Fibroblast of peridontal ligament (primary cell): ENCODE measurements around the gene MRPL23.

Source experiments
- DNase-seq: peaks from one replicate; pipeline ENCODE4 v3.0.0-alpha.2; 2010; ENCODE audit errors: extremely low read depth

The MRPL23 gene

DNA sequence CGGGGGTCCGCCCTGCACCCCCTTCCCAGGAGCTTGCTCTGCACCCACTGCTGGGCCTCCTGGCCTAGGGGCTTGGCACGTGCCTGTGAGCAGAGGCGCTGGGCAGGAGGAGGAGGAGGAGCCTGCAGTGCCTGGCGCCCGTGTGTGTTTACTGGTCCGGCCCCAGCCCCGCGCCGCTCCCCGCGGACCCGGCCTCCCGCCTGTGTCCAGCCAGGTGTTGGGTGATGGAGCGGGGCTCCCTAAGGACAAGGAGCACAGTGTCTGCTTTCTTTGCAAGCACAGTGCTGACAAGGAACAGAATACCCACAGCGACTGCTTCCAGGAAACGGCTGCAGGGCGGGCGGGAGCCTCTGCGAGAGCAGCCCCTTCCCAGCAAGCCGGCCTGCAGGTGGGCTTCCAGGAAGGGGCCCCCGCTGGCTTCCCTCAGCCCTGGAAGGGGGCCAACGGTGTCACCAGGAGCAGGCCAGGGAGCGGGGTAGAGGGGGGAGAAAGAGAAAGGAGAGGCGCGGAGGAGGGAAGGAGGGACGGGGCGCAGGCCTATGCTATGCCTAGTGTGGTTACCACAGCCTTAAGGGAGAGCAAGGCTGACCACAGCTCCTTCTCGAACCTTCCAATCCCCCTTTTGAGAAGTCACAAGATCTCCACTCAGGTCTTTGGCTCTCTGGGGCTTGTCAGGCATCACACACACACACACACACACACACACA, 43.9 kb downstream of the MRPL23 start:
- no peak for DNase-seq

DNA sequence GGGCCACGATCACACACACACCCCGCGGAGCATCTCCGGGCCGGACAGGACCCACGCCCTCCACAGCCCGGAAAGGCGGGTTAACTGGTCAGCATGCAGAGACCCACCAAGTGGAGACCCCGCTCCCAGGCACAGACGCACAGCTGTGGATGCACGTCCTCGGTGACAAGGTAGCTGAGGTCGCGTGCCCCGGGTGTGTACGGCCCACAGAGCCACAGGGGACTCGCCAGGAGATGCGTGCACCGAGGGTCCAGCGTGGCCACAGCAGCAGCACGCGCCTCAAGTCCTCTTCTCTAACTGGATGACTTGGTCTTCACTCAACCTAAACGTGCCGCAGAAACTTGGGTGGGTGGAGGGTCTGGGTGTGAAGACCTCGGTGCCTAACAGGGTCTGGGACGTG, 45.0 kb downstream of the MRPL23 start:
- no peak for DNase-seq

- no peak for DNase-seq
These were observed 47.0 kb downstream of the MRPL23 start for GRCh38 chr11:1994121-1994520.

DNA sequence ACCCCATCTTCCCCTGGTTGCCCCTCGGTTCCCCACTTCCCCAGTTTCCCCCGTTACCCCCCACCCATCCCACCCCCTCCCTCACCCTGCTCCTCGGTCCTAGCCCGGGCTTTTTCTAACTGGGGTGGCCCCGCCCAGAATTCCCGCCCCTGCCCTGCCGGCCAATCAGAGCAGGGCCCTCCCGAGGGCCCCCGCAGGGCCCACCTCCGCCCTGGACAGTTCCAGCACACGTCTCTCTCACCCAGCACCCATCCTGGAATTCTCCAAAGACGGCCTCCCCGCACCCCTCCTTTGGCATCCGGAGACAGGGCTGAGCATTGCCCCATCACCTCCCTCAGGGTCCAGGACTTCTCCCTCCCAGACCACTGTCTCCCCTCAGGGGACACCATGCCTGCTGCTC, 50.6 kb downstream of the MRPL23 start, which contains the start of gene H19:
H19 (minus strand) TSS at position 88 of the 400 bp plus-strand sequence.
- DNase-seq, result no peak

DNA sequence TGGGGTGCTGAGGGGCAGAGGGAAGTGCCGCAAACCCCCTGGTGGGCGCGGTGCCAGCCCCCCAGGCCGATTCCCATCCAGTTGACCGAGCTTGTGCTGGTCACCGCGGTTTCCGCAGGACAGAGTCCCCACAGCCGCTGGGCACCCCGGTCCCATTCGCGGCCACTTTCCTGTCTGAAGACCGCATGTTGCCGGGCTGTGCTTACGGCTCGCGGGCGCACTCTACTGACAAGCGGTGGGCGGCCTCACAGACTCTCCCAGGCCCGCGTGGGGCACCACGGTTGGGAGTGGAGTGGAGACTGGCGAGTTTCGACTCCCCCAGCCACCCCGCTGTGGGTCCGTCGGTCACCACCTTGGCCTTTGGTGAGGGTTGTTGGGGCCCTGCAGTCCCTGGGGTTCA, 51.2 kb downstream of the MRPL23 start:
- no peak for DNase-seq

DNA sequence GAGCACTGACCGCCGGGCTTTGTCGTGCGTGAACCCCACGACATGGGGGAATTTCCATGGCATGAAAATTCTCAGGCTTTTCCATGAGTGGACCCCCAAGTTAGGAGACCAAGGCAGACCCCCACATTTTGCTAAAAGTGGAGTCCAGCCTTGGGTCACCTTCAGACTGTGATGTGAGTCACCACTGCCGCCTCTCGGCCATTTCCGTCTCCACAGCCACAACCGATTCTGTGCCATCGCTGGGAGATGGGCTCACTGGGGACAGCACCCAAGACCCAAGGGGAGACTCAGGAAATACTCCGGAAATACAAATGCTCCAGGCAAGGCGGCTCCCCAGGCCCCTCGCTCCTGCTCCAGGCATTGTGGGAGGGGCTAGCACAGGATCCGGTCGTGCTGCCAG, 51.7 kb downstream of the MRPL23 start:
- no peak for DNase-seq

GRCh38 chr11:2002042-2002776, 55.1 kb downstream of the MRPL23 start:
- DNase-seq, result no peak

DNA sequence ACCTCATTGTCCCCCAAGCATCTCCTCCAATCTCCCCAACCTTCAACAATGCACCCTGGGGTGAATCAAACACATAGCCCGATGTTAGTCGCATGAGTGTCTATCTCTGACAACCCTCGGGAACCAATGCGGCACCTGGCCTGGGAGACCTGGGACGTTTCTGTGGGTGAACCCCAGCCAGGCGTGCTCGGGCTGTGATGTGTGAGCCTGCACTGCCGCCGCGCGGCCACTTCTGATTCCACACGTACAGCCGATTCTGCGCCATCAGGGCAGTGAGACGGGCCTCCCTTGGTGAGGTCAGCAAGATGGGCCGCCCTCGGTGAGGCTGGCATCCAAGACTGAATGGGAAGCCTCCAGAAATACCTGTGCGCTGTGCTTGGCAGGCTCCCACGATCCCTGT, 55.7 kb downstream of the MRPL23 start:
- no peak for DNase-seq

GRCh38 chr11:2004466-2004865, 57.3 kb downstream of the MRPL23 start:
- DNase-seq, result no peak
